Spleen (tissue), 11 donors: ENCODE results near the gene MX1. TPM values are rescaled to one million over a fixed set of nuclear protein-coding genes. Genes with fewer than 3 reads are reported as not detected.
A peak's percentile ranks its signal among the peaks of the same experiment; 100 is the strongest.

Source experiments
- DNase-seq: peaks from one replicate; pipeline ENCODE4 v3.0.0-alpha.2; 2020
- H3K27ac ChIP-seq, 8 donors: fragments of 200-600 bp; sonication (generic) in 7 of 8; 1 replicate in 4 of 8; 2 replicates in 4 of 8; pipeline versions ENCODE4 v1.5.0 to v1.8.0; 2016 to 2021; ENCODE audit warnings: inconsistent platforms in 4 of 8, mild to moderate bottlenecking in 4 of 8, moderate library complexity in 1 of 8
- H3K27me3 ChIP-seq, 7 donors: fragments of 200-600 bp; sonication (generic) in 6 of 7; replicated peaks in 1 of 7; 1 replicate in 4 of 7; 2 replicates in 3 of 7; pipeline versions ENCODE4 v1.5.0 to v1.8.0; 2016 to 2021; ENCODE audit warnings: inconsistent platforms in 3 of 7, mild to moderate bottlenecking in 1 of 7
- H3K36me3 ChIP-seq, 6 donors: fragments of 200-600 bp; sonication (generic) in 5 of 6; 1 replicate in 4 of 6; 2 replicates in 2 of 6; pipeline versions ENCODE4 v1.5.0 to v1.8.0; 2016 to 2021; ENCODE audit warnings: inconsistent platforms in 2 of 6
- H3K4me1 ChIP-seq, 6 donors: fragments of 200-600 bp; sonication (generic) in 5 of 6; 1 replicate in 3 of 6; 2 replicates in 3 of 6; pipeline versions ENCODE4 v1.5.0 to v1.8.0; 2016 to 2021; ENCODE audit warnings: inconsistent platforms in 3 of 6
- H3K4me3 ChIP-seq, 8 donors: fragments of 200-600 bp; sonication (generic) in 7 of 8; 1 replicate in 4 of 8; 2 replicates in 4 of 8; pipeline versions ENCODE4 v1.5.0 to v1.8.0; 2016 to 2021; ENCODE audit warnings: inconsistent platforms in 4 of 8, mild to moderate bottlenecking in 4 of 8, moderate library complexity in 2 of 8
- H3K9me3 ChIP-seq, 8 donors: fragments of 200-600 bp; sonication (generic) in 7 of 8; 1 replicate in 4 of 8; 2 replicates in 4 of 8; pipeline versions ENCODE4 v1.5.0 to v1.8.0; 2016 to 2021; ENCODE audit warnings: inconsistent platforms in 4 of 8
- CTCF ChIP-seq, 11 experiments: fragments of 200-600 bp in 7 of 11; fragments of 450-650 bp in 4 of 11; sonication (generic) in 4 of 11; IDR thresholded peaks in 8 of 11; conservative IDR thresholded peaks in 3 of 11; 1 replicate in 7 of 11; 2 replicates in 4 of 11; pipeline versions ENCODE4 v1.4.0 to v1.8.0; 2016 to 2021; ENCODE audit warnings: antibody characterized with exemption in 11 of 11, inconsistent platforms in 4 of 11, mild to moderate bottlenecking in 1 of 11
- POLR2A ChIP-seq, 3 donors: fragments of 450-650 bp; IDR thresholded peaks; one replicate each; pipeline ENCODE4 v1.5.1; 2017; ENCODE audit warnings: antibody characterized with exemption in 3 of 3, mild to moderate bottlenecking in 1 of 3
- POLR2AphosphoS5 ChIP-seq, 3 donors: sonication (generic); formaldehyde crosslinking; IDR thresholded peaks; one replicate each; pipeline ENCODE4 v1.5.1; 2017; ENCODE audit warnings: antibody characterized with exemption in 3 of 3
- WGBS, 5 donors: extraction: QIAGEN DNeasy Blood & Tissue Kit in 3 of 5; methylation state at CpG; one replicate each; pipeline versions ENCODE4 v1.1.5 to v1.1.7; 2013 to 2018; 5-methylcytosine and 5-hydroxymethylcytosine counted together
- intact Hi-C: fragments of 100-400 bp; cut with DNase I; formaldehyde crosslinking; loops from one replicate; pipeline ENCODE4 v1.15.0; 2023; ENCODE audit warnings: low total_unique reads
- polyA plus RNA-seq, 3 donors: library from polyadenylated mRNA; stranded (reverse); fragments of 200-250 nt; gene quantifications; one replicate each; pipeline ENCODE4 v1.2.1, GENCODE V29; 2013
- total RNA-seq, 7 donors: library from RNA; depleted of rRNA in 3 of 7; stranded (reverse); fragments of >200 nt in 3 of 7; fragmentation: NEBNext Ultra II Directional in 4 of 7; extraction: Animal tissue kit (Norgen Biotek cat#: 25700) in 4 of 7; gene quantifications; one replicate each; pipeline versions ENCODE4 v1.1.0 to v1.2.1, GENCODE V29; 2016 to 2021
- donor health status: healthy with polysubstance abuse.
- donor health status: DM: no; HTN: no; CAD: no; lungs with moderate emphysema.
- donor health status: DM: no; HTN: no; CAD: no.
- donor health status: Bipolar disorder and iron deficiency.
- donor health status: healthy.
- donor health status: DM: no; HTN: no; CAD: no.
- donor health status: DM: yes; HTN: yes; CAD: no.

Gene MX1
- total and polyA plus RNA-seq, 10 donors, result 32.8 to 148 (median 90.1) TPM

- Histone ChIP-seq H3K27me3 (no peaks in the 10 kb centered on the region), H3K36me3 (peaks cover 4 to 98% (median 69%) of the 10 kb centered on the region in 6 donors), H3K4me3 (no peak overlapping the region), H3K9me3 (peaks cover 0 to 7% (median 0%) of the 10 kb centered on the region in 8 donors), H3K4me1 (peaks cover 0 to 4% (median 0%) of the 10 kb centered on the region in 6 donors), H3K27ac (no peak overlapping the region)
- TF ChIP-seq POLR2A (IDR thresholded peaks at IDR 0.05), result no peak
- no peak for TF ChIP-seq POLR2AphosphoS5 (IDR thresholded peaks at IDR 0.05)
- TF ChIP-seq CTCF (IDR thresholded peaks at IDR 0.05 in 8 of 11, conservative IDR thresholded peaks at IDR 0.05 in 3 of 11), result no peak
- no peak for DNase-seq
- WGBS, 5 donors, result 90 to 95% (median 93%) methylated on average over 12 of the region's 12 CpGs
- intact Hi-C loops, result no loop called here
Measured at GRCh38 chr21:41379901-41380300, 46.1 kb upstream of the MX1 start.

GRCh38 chr21:41381731-41382130, 44.3 kb upstream of the MX1 start:
- H3K27me3 ChIP-seq, result no peaks in the 10 kb centered on the region
- H3K36me3 ChIP-seq, result peaks cover 4 to 100% (median 71%) of the 10 kb centered on the region in 6 donors
- H3K27ac ChIP-seq, result no peak overlapping the region

GRCh38 chr21:41387042-41387819, 38.8 kb upstream of the MX1 start:
- Histone ChIP-seq H3K36me3 (peaks cover 0 to 100% (median 53%) of the 10 kb centered on the region in 6 donors), H3K9me3 (no peaks in the 10 kb centered on the region), H3K4me1 (no peaks in the 10 kb centered on the region), H3K4me3 (no peak overlapping the region), H3K27ac (peak overlapping the region in 4 of 8 donors; percentile 12 to 56 (median 48)), H3K27me3 (no peaks in the 10 kb centered on the region)
- intact Hi-C loops, result no loop called here
- no peak for TF ChIP-seq CTCF (IDR thresholded peaks at IDR 0.05 in 8 of 11, conservative IDR thresholded peaks at IDR 0.05 in 3 of 11)
- TF ChIP-seq POLR2AphosphoS5 (IDR thresholded peaks at IDR 0.05), result no peak
- no peak for TF ChIP-seq POLR2A (IDR thresholded peaks at IDR 0.05)
- DNase-seq, result no peak
- 85 to 90% (median 86%) methylated on average over 14 of the region's 14 CpGs for WGBS, 5 donors

More at GRCh38 chr21:41381731-41382130, 44.3 kb upstream of the MX1 start:
- no peak for DNase-seq
- TF ChIP-seq POLR2A (IDR thresholded peaks at IDR 0.05) (no peak), POLR2AphosphoS5 (IDR thresholded peaks at IDR 0.05) (no peak), CTCF (IDR thresholded peaks at IDR 0.05 in 8 of 11, conservative IDR thresholded peaks at IDR 0.05 in 3 of 11) (no peak)
- peaks cover 0 to 7% (median 0%) of the 10 kb centered on the region in 8 donors for H3K9me3 ChIP-seq
- no peak overlapping the region for H3K4me3 ChIP-seq
- intact Hi-C loops, result no loop called here
- H3K4me1 ChIP-seq, result no peaks in the 10 kb centered on the region

- DNase-seq, result no peak
- intact Hi-C loops, result no loop called here
- 89 to 96% (median 90%) methylated on average over 8 of the region's 8 CpGs for WGBS, 5 donors
Measured at GRCh38 chr21:41387824-41388223, 38.2 kb upstream of the MX1 start.

More at GRCh38 chr21:41387824-41388223, 38.2 kb upstream of the MX1 start:
- no peaks in the 10 kb centered on the region for H3K4me1 ChIP-seq
- peak overlapping the region in 4 of 8 donors; percentile 12 to 56 (median 48) for H3K27ac ChIP-seq
- H3K36me3 ChIP-seq, result peaks cover 0 to 100% (median 47%) of the 10 kb centered on the region in 6 donors
- TF ChIP-seq POLR2AphosphoS5 (IDR thresholded peaks at IDR 0.05), result no peak
- no peak for TF ChIP-seq POLR2A (IDR thresholded peaks at IDR 0.05)
- TF ChIP-seq CTCF (IDR thresholded peaks at IDR 0.05 in 8 of 11, conservative IDR thresholded peaks at IDR 0.05 in 3 of 11), result no peak
- no peaks in the 10 kb centered on the region for H3K27me3 ChIP-seq
- no peak overlapping the region for H3K4me3 ChIP-seq
- H3K9me3 ChIP-seq, result no peaks in the 10 kb centered on the region
